H9 (cell line): Measurements from ENCODE around the gene ATAD1. TPM values are rescaled to one million over a fixed set of nuclear protein-coding genes. Genes with fewer than 3 reads are reported as not detected.
"Not testable (repeated sequence)": the region's sequence is repeated elsewhere in the genome, so short reads cannot be mapped to it uniquely, and the experiment has no call there.

Experiments
- DNase-seq: peaks from one replicate; pipeline ENCODE4 v3.0.0-alpha.2; 2017
- H2AFZ ChIP-seq: one replicate; pipeline ENCODE4 v1.6.1; 2013; ENCODE audit warnings: mild to moderate bottlenecking, low read length, control low read depth, moderate library complexity
- H2AK5ac ChIP-seq: 2 replicates; pipeline ENCODE4 v1.6.1; 2013; ENCODE audit warnings: low read length, control low read depth, mixed read lengths; ENCODE audit not compliant: insufficient read length
- H2BK120ac ChIP-seq: one replicate; pipeline ENCODE4 v1.6.1; 2013; ENCODE audit warnings: low read depth, mild to moderate bottlenecking, low read length, control low read depth, inconsistent platforms; ENCODE audit not compliant: poor library complexity, severe bottlenecking
- H2BK12ac ChIP-seq: 2 replicates; pipeline ENCODE4 v1.6.1; 2013; ENCODE audit warnings: low read length, control low read depth, mixed read lengths, low read depth; ENCODE audit not compliant: insufficient read length
- H2BK15ac ChIP-seq: 2 replicates; pipeline ENCODE4 v1.6.1; 2013; ENCODE audit warnings: low read depth, low read length, control low read depth
- H2BK20ac ChIP-seq: one replicate; pipeline ENCODE4 v1.6.1; 2013; ENCODE audit warnings: low read depth, mild to moderate bottlenecking, low read length, control low read depth, inconsistent platforms; ENCODE audit not compliant: poor library complexity, severe bottlenecking
- H2BK5ac ChIP-seq: 2 replicates; pipeline ENCODE4 v1.6.1; 2013; ENCODE audit warnings: low read length, control low read depth, mixed read lengths; ENCODE audit not compliant: insufficient read length
- H3K14ac ChIP-seq: 2 replicates; pipeline ENCODE4 v1.6.1; 2013; ENCODE audit warnings: low read length, control low read depth; ENCODE audit not compliant: insufficient read depth
- H3K18ac ChIP-seq: 2 replicates; pipeline ENCODE4 v1.6.1; 2013; ENCODE audit warnings: low read depth, mild to moderate bottlenecking, mixed read lengths, low read length, control low read depth; ENCODE audit not compliant: insufficient read length
- H3K23ac ChIP-seq: 2 replicates; pipeline ENCODE4 v1.6.1; 2013; ENCODE audit warnings: low read length, control low read depth, mixed read lengths, low read depth; ENCODE audit not compliant: insufficient read length
- H3K23me2 ChIP-seq: 2 replicates; pipeline ENCODE4 v1.6.1; 2013; ENCODE audit warnings: low read depth, mild to moderate bottlenecking, mixed read lengths, low read length, control low read depth; ENCODE audit not compliant: insufficient read length, poor library complexity, severe bottlenecking
- H3K27ac ChIP-seq: 2 replicates; pipeline ENCODE4 v1.5.1; 2013; ENCODE audit warnings: low read length, control low read depth, mixed read lengths, low read depth; ENCODE audit not compliant: insufficient read length
- H3K27me3 ChIP-seq: 2 replicates; pipeline ENCODE4 v1.6.1; 2013; ENCODE audit warnings: low read length, control low read depth, inconsistent platforms; ENCODE audit not compliant: insufficient read depth
- H3K4ac ChIP-seq: 2 replicates; pipeline ENCODE4 v1.6.1; 2013; ENCODE audit warnings: low read depth, mild to moderate bottlenecking, control low read depth, inconsistent platforms, low read length, moderate library complexity
- H3K4me1 ChIP-seq: 2 replicates; pipeline ENCODE4 v1.6.1; 2013; ENCODE audit warnings: low read length, control low read depth, inconsistent platforms; ENCODE audit not compliant: insufficient read depth
- H3K4me2 ChIP-seq: 2 replicates; pipeline ENCODE4 v1.6.1; 2013; ENCODE audit warnings: low read length, control low read depth, mixed read lengths; ENCODE audit not compliant: insufficient read length, insufficient read depth
- H3K56ac ChIP-seq: 2 replicates; pipeline ENCODE4 v1.6.1; 2013; ENCODE audit warnings: low read depth, mild to moderate bottlenecking, mixed read lengths, low read length, control low read depth; ENCODE audit not compliant: insufficient read length
- H3K79me1 ChIP-seq: 2 replicates; pipeline ENCODE4 v1.6.1; 2013; ENCODE audit warnings: low read depth, mild to moderate bottlenecking, moderate library complexity, low read length, control low read depth, inconsistent platforms; ENCODE audit not compliant: insufficient read depth, poor library complexity, severe bottlenecking
- H3K79me2 ChIP-seq: 2 replicates; pipeline ENCODE4 v1.6.1; 2013; ENCODE audit warnings: low read length, control low read depth, inconsistent platforms; ENCODE audit not compliant: insufficient read depth
- H3K9ac ChIP-seq: 2 replicates; pipeline ENCODE4 v1.6.1; 2013; ENCODE audit warnings: low read length, control low read depth, mixed read lengths; ENCODE audit not compliant: insufficient read length; ENCODE audit errors: extremely low read depth
- H3K9me3 ChIP-seq: one replicate; pipeline ENCODE4 v1.6.1; 2013; ENCODE audit warnings: low read depth, low read length, inconsistent platforms; ENCODE audit not compliant: control insufficient read depth
- H3T11ph ChIP-seq: one replicate; pipeline ENCODE4 v1.6.1; 2013; ENCODE audit warnings: mild to moderate bottlenecking, low read length, control low read depth, inconsistent platforms
- H4K20me1 ChIP-seq: one replicate; pipeline ENCODE4 v1.6.1; 2013; ENCODE audit not compliant: control insufficient read depth, insufficient read length, insufficient read depth
- H4K5ac ChIP-seq: 2 replicates; pipeline ENCODE4 v1.6.1; 2013; ENCODE audit warnings: low read depth, mild to moderate bottlenecking, mixed read lengths, low read length, control low read depth; ENCODE audit not compliant: insufficient read length
- H4K8ac ChIP-seq: replicated peaks from 2 replicates; pipeline ENCODE4 v1.6.1; 2013; ENCODE audit warnings: low read length, control low read depth, mixed read lengths, low read depth; ENCODE audit not compliant: insufficient read length
- H4K91ac ChIP-seq: 2 replicates; pipeline ENCODE4 v1.6.1; 2013; ENCODE audit warnings: low read depth, mild to moderate bottlenecking, moderate library complexity, mixed read lengths, low read length, control low read depth; ENCODE audit not compliant: insufficient read length
- H3K27ac Mint-ChIP-seq, 3 experiments: 2 replicates in 2 of 3; 3 replicates in 1 of 3; pipeline ENCODE4 v1.8.0; 2020 to 2021; ENCODE audit warnings: mixed read lengths in 3 of 3, mild to moderate bottlenecking in 1 of 3, moderate library complexity in 1 of 3
- H3K27me3 Mint-ChIP-seq: 2 replicates; pipeline ENCODE4 v1.8.0; 2021; ENCODE audit warnings: low read depth, mild to moderate bottlenecking, moderate library complexity, mixed read lengths
- H3K36me3 Mint-ChIP-seq, 3 experiments: 2 replicates in 2 of 3; 3 replicates in 1 of 3; pipeline ENCODE4 v1.8.0; 2020 to 2021; ENCODE audit warnings: low read depth in 3 of 3, mixed read lengths in 3 of 3; ENCODE audit not compliant: insufficient read depth in 1 of 3
- H3K4me1 Mint-ChIP-seq, 2 experiments: 2 replicates each; pipeline ENCODE4 v1.8.0; 2020; ENCODE audit warnings: mixed read lengths in 2 of 2
- H3K4me3 Mint-ChIP-seq, 2 experiments: 2 replicates in 1 of 2; 3 replicates in 1 of 2; pipeline ENCODE4 v1.8.0; 2020 to 2021; ENCODE audit warnings: mild to moderate bottlenecking in 2 of 2, mixed read lengths in 2 of 2, moderate library complexity in 1 of 2
- H3K9me3 Mint-ChIP-seq, 2 experiments: 2 replicates in 1 of 2; 3 replicates in 1 of 2; pipeline ENCODE4 v1.8.0; 2020; ENCODE audit warnings: mild to moderate bottlenecking in 2 of 2, mixed read lengths in 2 of 2, moderate library complexity in 1 of 2
- WGBS: extraction: QIAGEN DNeasy Blood & Tissue Kit; methylation state at CpG from one replicate; pipeline ENCODE4 v1.1.7; 2013; ENCODE audit warnings: missing lambda C conversion rate, low lambda C conversion rate, mixed read lengths; ENCODE audit not compliant: insufficient read length; ENCODE audit errors: extremely low coverage; 5-methylcytosine and 5-hydroxymethylcytosine counted together
- total RNA-seq: library from RNA; stranded (reverse); gene quantifications from 2 replicates; pipeline ENCODE4 v1.2.1, GENCODE V29; 2021

ATAD1 gene
- total RNA-seq, 1 experiment from 2014 or later = 38.7 TPM

- not testable (repeated sequence) for H3K23ac ChIP-seq, H3K9me3 Mint-ChIP-seq, H2AK5ac ChIP-seq, H3K9me3 ChIP-seq, H2BK15ac ChIP-seq, H3K23me2 ChIP-seq, H3K4ac ChIP-seq, H3K56ac ChIP-seq, H3K4me2 ChIP-seq, H3K27ac Mint-ChIP-seq, H2BK5ac ChIP-seq, H2BK120ac ChIP-seq, H2AFZ ChIP-seq, H3K36me3 Mint-ChIP-seq, H4K91ac ChIP-seq, H3K79me1 ChIP-seq, H3K4me1 ChIP-seq, H3K27ac ChIP-seq, H4K8ac ChIP-seq, H4K20me1 ChIP-seq, H3K27me3 Mint-ChIP-seq, H3K9ac ChIP-seq, H2BK20ac ChIP-seq, H2BK12ac ChIP-seq, H3T11ph ChIP-seq, H3K79me2 ChIP-seq, H4K5ac ChIP-seq, H3K27me3 ChIP-seq, DNase-seq, H3K18ac ChIP-seq, H3K14ac ChIP-seq, H3K4me3 Mint-ChIP-seq
- WGBS = no CpG with 5 or more reads among the region's 5 CpGs
- peaks cover 6 to 10% of the 10 kb centered on the region in 2 experiments for H3K4me1 Mint-ChIP-seq
Measured at GRCh38 chr10:87855247-87855646, 37.2 kb upstream of the ATAD1 start.
